Ovary (tissue), 10 donors: Measurements from ENCODE around the gene PRRG4. TPM values are rescaled to one million over a fixed set of nuclear protein-coding genes. Genes with fewer than 3 reads are reported as not detected.
"Not testable (repeated sequence)": the region's sequence is repeated elsewhere in the genome, so short reads cannot be mapped to it uniquely, and the experiment has no call there.

Experiments used
- DNase-seq, 5 donors: peaks; one replicate each; pipeline ENCODE4 v3.0.0-alpha.2; 2019 to 2020
- H3K27ac ChIP-seq, 2 donors: fragments of 200-600 bp; one replicate each; pipeline versions ENCODE4 v1.5.1 to v1.8.0; 2019 to 2022
- H3K27me3 ChIP-seq: fragments of 200-600 bp; one replicate; pipeline ENCODE4 v1.8.0; 2022
- H3K36me3 ChIP-seq: fragments of 200-600 bp; sonication (generic); one replicate; pipeline ENCODE4 v1.5.1; 2019
- H3K4me1 ChIP-seq: one replicate; pipeline ENCODE4 v1.8.1; 2013; ENCODE audit warnings: mild to moderate bottlenecking, moderate library complexity; ENCODE audit not compliant: insufficient read depth
- H3K4me3 ChIP-seq: fragments of 200-600 bp; sonication (generic); one replicate; pipeline ENCODE4 v1.5.1; 2017
- H3K9me3 ChIP-seq, 2 donors: fragments of 200-600 bp in 1 of 2; sonication (generic) in 1 of 2; one replicate each; pipeline versions ENCODE4 v1.5.1 to v1.8.1; 2013 to 2019; ENCODE audit warnings: mild to moderate bottlenecking in 1 of 2, moderate library complexity in 1 of 2
- CTCF ChIP-seq, 3 donors: fragments of 450-650 bp in 2 of 3; fragments of 200-600 bp in 1 of 3; IDR thresholded peaks; one replicate each; pipeline versions ENCODE4 v1.5.1 to v1.8.0; 2016 to 2022; ENCODE audit warnings: antibody characterized with exemption in 3 of 3, mild to moderate bottlenecking in 1 of 3
- EP300 ChIP-seq: sonication (generic); formaldehyde crosslinking; IDR thresholded peaks from one replicate; pipeline ENCODE4 v1.6.1; 2017; ENCODE audit warnings: antibody characterized with exemption
- POLR2A ChIP-seq: fragments of 450-650 bp; IDR thresholded peaks from one replicate; pipeline ENCODE4 v1.6.1; 2017; ENCODE audit warnings: antibody characterized with exemption, mild to moderate bottlenecking, moderate library complexity
- WGBS, 3 donors: extraction: QIAGEN DNeasy Blood & Tissue Kit in 1 of 3; methylation state at CpG; one replicate each; pipeline versions ENCODE4 v1.1.5 to v1.1.7; 2013 to 2017; 5-methylcytosine and 5-hydroxymethylcytosine counted together
- intact Hi-C, 4 donors: fragments of 100-400 bp; cut with DNase I; formaldehyde crosslinking; loops; one replicate each; pipeline versions ENCODE4 v1.11.0 to v1.15.1; 2022 to 2023
- long read RNA-seq, 3 donors: library from polyadenylated mRNA in 2 of 3; unstranded in 2 of 3; transcript quantifications; one replicate each; pipeline ENCODE4 v2.0.0 and lab custom pipeline, GENCODE V29; 2021 to 2026
- polyA plus RNA-seq, 2 donors: library from polyadenylated mRNA; stranded (reverse); fragments of 200-250 nt in 1 of 2; fragments of 350-450 nt in 1 of 2; fragmentation: Illumina TruSeq in 1 of 2; extraction: RNeasy Lipid Tissue Mini Kit (QIAGEN cat#74804) in 1 of 2; gene quantifications; one replicate each; pipeline ENCODE4 v1.2.3, GENCODE V29; 2013 to 2014
- total RNA-seq, 7 donors: library from RNA; depleted of rRNA in 2 of 7; stranded (reverse); fragments of >200 nt in 2 of 7; fragmentation: NEBNext Ultra II Directional in 3 of 7; extraction: Animal tissue kit (Norgen Biotek cat#: 25700) in 3 of 7; gene quantifications; one replicate each; pipeline versions ENCODE4 v1.1.0 to v1.2.4, GENCODE V29; 2016 to 2023
- donor health status: DM: no; HTN: no; CAD: no; lungs with moderate emphysema.
- donor health status: DM: no; HTN: no; CAD: no.
- donor health status: Bipolar disorder and iron deficiency.
- donor health status: DM: yes; HTN: yes; CAD: no.
- donor health status: DM: no; HTN: no; CAD: no.
- donor health status: DM: yes; HTN: yes; CAD: no.

The PRRG4 gene
- total RNA-seq (1 to 10 TPM in 2 of 7 donors, under 1 TPM in 5; 0.20 to 6.5 (median 0.48) TPM), polyA plus RNA-seq (1 to 10 TPM in 1 of 2 donors, under 1 TPM in 1; 0.17 to 1.1 TPM)
- long read RNA-seq, donor 1, full-length matches to known transcripts, result 1 of 1 reads
- long read RNA-seq, donor 1, partial matches to known transcripts, result 0 of 1 reads
- long read RNA-seq, donor 1, other reads (novel, unspliced or antisense), result 0 of 1 reads
- long read RNA-seq, donor 2, result 0 reads
- long read RNA-seq, donor 3, result 0 reads

- intact Hi-C loops, result loop anchor here in 1 of 4 donors (10.0 kb wide), 1 partner anchor 745 kb away; no protein-coding TSS in a partner anchor
- no peaks in the 10 kb centered on the region for H3K27me3 ChIP-seq
- peak in 4 of 5 donors; percentile 18 to 57 (median 26) for DNase-seq
- WGBS, 3 donors, result 4 to 9% (median 7%) methylated on average over 55 to 85 of the region's 85 CpGs
- H3K9me3 ChIP-seq, result no peaks in the 10 kb centered on the region
- TF ChIP-seq CTCF (IDR thresholded peaks at IDR 0.05) (no peak), POLR2A (no peak), EP300 (no peak)
- H3K27ac ChIP-seq, result no peak within 1 kb of the TSS
- H3K4me3 ChIP-seq, result peak within 1 kb of the TSS; percentile 43
- no peaks in the 10 kb centered on the region for H3K4me1 ChIP-seq
- no peaks in the 10 kb centered on the region for H3K36me3 ChIP-seq
These were observed at the start of gene PRRG4 for GRCh38 chr11:32829680-32830412. PRRG4 (plus strand) TSS chr11:32829927; CDS start chr11:32830530, 603 bp downstream.

GRCh38 chr11:32780839-32781238, 48.9 kb upstream of the PRRG4 start:
- H3K36me3 ChIP-seq, intact Hi-C loops, H3K4me3 ChIP-seq, H3K27me3 ChIP-seq, DNase-seq, H3K27ac ChIP-seq, H3K9me3 ChIP-seq, H3K4me1 ChIP-seq: not testable (repeated sequence)
- 54 to 61% (median 54%) methylated on average over 2 of the region's 2 CpGs for WGBS, 3 donors

DNA sequence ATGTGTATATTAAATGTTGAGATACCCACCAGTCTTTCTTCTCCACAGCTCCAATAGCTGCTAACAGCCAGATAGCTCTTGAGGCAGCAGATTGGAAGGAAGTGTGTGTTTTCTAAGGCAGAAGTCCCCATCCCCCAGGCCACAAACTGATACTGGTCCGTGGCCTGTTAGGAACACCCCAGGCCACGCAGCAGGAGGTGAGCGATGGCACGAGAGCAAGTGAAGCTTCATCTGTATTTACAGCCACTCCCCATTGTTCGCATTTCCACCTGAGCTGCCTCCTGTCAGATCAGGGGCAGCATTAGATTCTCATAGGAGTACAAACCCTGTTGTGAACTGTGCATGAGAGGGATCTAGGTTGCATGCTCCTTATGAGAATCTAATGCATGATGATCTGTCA, 48.0 kb upstream of the PRRG4 start:
- TF ChIP-seq POLR2A, result no peak
- no peak for TF ChIP-seq CTCF (IDR thresholded peaks at IDR 0.05)
- no peak for TF ChIP-seq EP300
- DNase-seq, result no peak
- no peaks in the 10 kb centered on the region for H3K36me3 ChIP-seq
- H3K4me3 ChIP-seq, result no peak overlapping the region
- WGBS, 3 donors, result 76 to 85% (median 83%) methylated on average over 5 of the region's 5 CpGs
- H3K27me3 ChIP-seq, result no peaks in the 10 kb centered on the region
- H3K27ac ChIP-seq, result no peak overlapping the region
- no peaks in the 10 kb centered on the region for H3K9me3 ChIP-seq
- H3K4me1 ChIP-seq, result no peaks in the 10 kb centered on the region
- intact Hi-C loops, result no loop called here

DNA sequence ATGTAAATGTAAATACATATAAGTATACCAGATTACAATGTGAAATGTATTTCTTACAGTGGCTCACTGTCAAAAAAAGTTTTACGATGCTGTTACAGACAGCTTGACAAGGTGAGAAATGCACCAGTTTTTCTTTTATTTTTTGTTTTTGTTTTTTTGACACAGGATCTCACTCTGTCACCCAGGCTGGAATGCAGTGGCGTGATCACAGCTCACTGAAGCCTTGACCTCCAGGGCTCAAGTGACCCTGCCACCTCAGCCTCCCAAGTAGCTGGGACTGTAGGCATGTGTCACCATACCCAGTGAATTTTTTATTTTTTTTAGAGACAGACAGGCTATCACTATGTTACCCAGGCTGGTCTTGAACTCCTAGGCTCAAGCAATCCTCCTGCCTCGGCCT, 44.5 kb upstream of the PRRG4 start:
- Histone ChIP-seq H3K9me3 (no peaks in the 10 kb centered on the region), H3K4me3 (no peak overlapping the region), H3K36me3 (no peaks in the 10 kb centered on the region), H3K27me3 (no peaks in the 10 kb centered on the region), H3K27ac (no peak overlapping the region), H3K4me1 (no peaks in the 10 kb centered on the region)
- DNase-seq, result no peak
- no peak for TF ChIP-seq POLR2A
- no peak for TF ChIP-seq CTCF (IDR thresholded peaks at IDR 0.05)
- TF ChIP-seq EP300, result no peak
- intact Hi-C loops, result no loop called here
- WGBS, 3 donors, result 89 to 94% (median 89%) methylated on average over 3 of the region's 3 CpGs

GRCh38 chr11:32786811-32787210, 42.9 kb upstream of the PRRG4 start:
- no peaks in the 10 kb centered on the region for H3K4me1 ChIP-seq
- intact Hi-C loops, result no loop called here

More at GRCh38 chr11:32786811-32787210, 42.9 kb upstream of the PRRG4 start:
- Histone ChIP-seq H3K36me3 (no peaks in the 10 kb centered on the region), H3K9me3 (no peaks in the 10 kb centered on the region), H3K27ac (no peak overlapping the region), H3K4me3 (no peak overlapping the region), H3K27me3 (no peaks in the 10 kb centered on the region)
- DNase-seq, result no peak
- TF ChIP-seq EP300, result no peak
- TF ChIP-seq POLR2A, result no peak
- no peak for TF ChIP-seq CTCF (IDR thresholded peaks at IDR 0.05)
